Stimulated activated CD4-positive, alpha-beta T cell treated with anti-CD3 and anti-CD28 coated beads, TNF-alpha, amount 100 ng/mL, for 4 hours (primary cell): ENCODE results near the gene CCER1.

ENCODE experiments used
- DNase-seq, 3 experiments: peaks; one replicate each; pipeline ENCODE4 v3.0.0-alpha.2; 2020; ENCODE audit warnings: low read depth in 3 of 3

Gene CCER1

GRCh38 chr12:90965204-90965603, 10.2 kb upstream of the CCER1 start:
- no peak for DNase-seq

- DNase-seq = no peak
Measured at GRCh38 chr12:90964616-90965015, 9.6 kb upstream of the CCER1 start.

GRCh38 chr12:90963946-90964345, 9.0 kb upstream of the CCER1 start:
- DNase-seq = no peak

GRCh38 chr12:90961154-90961553, 6.2 kb upstream of the CCER1 start:
- no peak for DNase-seq

- DNase-seq = no peak
Measured at GRCh38 chr12:90959538-90960139, 4.7 kb upstream of the CCER1 start.

- no peak for DNase-seq
Measured at GRCh38 chr12:90959032-90959431, 4.1 kb upstream of the CCER1 start.

- no peak for DNase-seq
Measured at GRCh38 chr12:90958347-90958746, 3.4 kb upstream of the CCER1 start.

- DNase-seq = no peak
Measured at GRCh38 chr12:90954428-90954827, 548 bp downstream of the CCER1 start.

- DNase-seq = no peak
Measured at GRCh38 chr12:90953956-90954421, 987 bp downstream of the CCER1 start.

GRCh38 chr12:90951432-90952105, 3.4 kb downstream of the CCER1 start:
- DNase-seq = no peak

GRCh38 chr12:90947869-90948268, 7.1 kb downstream of the CCER1 start:
- DNase-seq = no peak

- no peak for DNase-seq
Measured at GRCh38 chr12:90945070-90945649, 9.8 kb downstream of the CCER1 start.

GRCh38 chr12:90943255-90943654, 11.7 kb downstream of the CCER1 start:
- DNase-seq = no peak

GRCh38 chr12:90940872-90941499, 14.0 kb downstream of the CCER1 start:
- no peak for DNase-seq

- no peak for DNase-seq
Measured at GRCh38 chr12:90939382-90939781, 15.6 kb downstream of the CCER1 start.

- DNase-seq = no peak
Measured at GRCh38 chr12:90938451-90938850, 16.5 kb downstream of the CCER1 start.

GRCh38 chr12:90937651-90938050, 17.3 kb downstream of the CCER1 start:
- DNase-seq = no peak

- no peak for DNase-seq
Measured at GRCh38 chr12:90936230-90937005, 18.6 kb downstream of the CCER1 start.

GRCh38 chr12:90925562-90925961, 29.4 kb downstream of the CCER1 start:
- DNase-seq = no peak

GRCh38 chr12:90924406-90924805, 30.6 kb downstream of the CCER1 start:
- no peak for DNase-seq

GRCh38 chr12:90922145-90922627, 32.8 kb downstream of the CCER1 start:
- no peak for DNase-seq

GRCh38 chr12:90921536-90921935, 33.4 kb downstream of the CCER1 start:
- DNase-seq = no peak
